Left colon (tissue), 2 donors: ENCODE measurements around the gene CTAG1A. TPM values are rescaled to one million over a fixed set of nuclear protein-coding genes. Genes with fewer than 3 reads are reported as not detected.
A peak's percentile ranks its signal among the peaks of the same experiment; 100 is the strongest.
"Not testable (repeated sequence)": the region's sequence is repeated elsewhere in the genome, so short reads cannot be mapped to it uniquely, and the experiment has no call there.

Experiments used
- ATAC-seq: fragments of 200-7000 bp; cut with Tn5 transposase; one replicate; pipeline ENCODE4 v1.9.1; 2020; ENCODE audit warnings: mild to moderate bottlenecking, moderate library complexity
- DNase-seq, 2 donors: peaks; one replicate each; pipeline ENCODE4 v3.0.0-alpha.2; 2020
- intact Hi-C, 2 donors: fragments of 100-400 bp; cut with DNase I in 1 of 2; cut with micrococcal nuclease in 1 of 2; formaldehyde crosslinking; loops; one replicate each; pipeline versions ENCODE4 v1.11.2 to v1.14.0; 2022; cut with DNase I, micrococcal nuclease
- long read RNA-seq: library from polyadenylated mRNA; unstranded; transcript quantifications from one replicate; pipeline ENCODE4 v2.0.0, GENCODE V29; 2021
- total RNA-seq, 2 donors: library from RNA; stranded (reverse); fragmentation: NEBNext Ultra II Directional; extraction: Animal tissue kit (Norgen Biotek cat#: 25700); gene quantifications; one replicate each; pipeline ENCODE4 v1.2.1, GENCODE V29; 2021
- donor health status: DM: no; HTN: no; CAD: no.
- donor health status: DM: yes; HTN: yes; CAD: no.

The CTAG1A gene
- not detected for total RNA-seq
- long read RNA-seq: 0 reads

- DNase-seq, intact Hi-C loops, ATAC-seq: not testable (repeated sequence)
These were observed at the start of gene CTAG1A for GRCh38 chrX:154584585-154585183. CTAG1A (plus strand) TSS chrX:154585133; CDS start chrX:154585207, 74 bp downstream.

- intact Hi-C loops: no loop called here
- ATAC-seq (no peak), DNase-seq (no peak)
These were observed 49.0 kb upstream of the CTAG1A start for GRCh38 chrX:154535892-154536291.

GRCh38 chrX:154539077-154539476 is 45.9 kb upstream of the CTAG1A start:
- DNase-seq: no peak
- no peak for ATAC-seq
- intact Hi-C loops: no loop called here

- DNase-seq, ATAC-seq, intact Hi-C loops: not testable (repeated sequence)
These were observed 44.6 kb upstream of the CTAG1A start for GRCh38 chrX:154540365-154540764.

GRCh38 chrX:154540897-154541535 is 43.9 kb upstream of the CTAG1A start:
- no peak for DNase-seq
- ATAC-seq: no peak
- intact Hi-C loops: no loop called here

GRCh38 chrX:154541589-154541895 is 43.4 kb upstream of the CTAG1A start:
- ATAC-seq (no peak), DNase-seq (no peak)
- intact Hi-C loops: no loop called here

GRCh38 chrX:154541896-154542722 is 42.8 kb upstream of the CTAG1A start:
- no peak for ATAC-seq
- peak in 1 of 2 donors; percentile 50 for DNase-seq
- intact Hi-C loops: no loop called here

- ATAC-seq (no peak), DNase-seq (no peak)
- intact Hi-C loops: no loop called here
These were observed 42.1 kb upstream of the CTAG1A start for GRCh38 chrX:154542723-154543424.

- DNase-seq: no peak
- intact Hi-C loops: no loop called here
- ATAC-seq: no peak
These were observed 39.2 kb upstream of the CTAG1A start for GRCh38 chrX:154545673-154546274.

GRCh38 chrX:154546354-154547244 is 38.3 kb upstream of the CTAG1A start, which contains the start of gene G6PD:
G6PD (minus strand) TSS chrX:154546846; CDS start chrX:154546155, 691 bp downstream.
- intact Hi-C loops: no loop called here
- peak in 1 of 2 donors; percentile 80 for DNase-seq

GRCh38 chrX:154547245-154548027 is 37.5 kb upstream of the CTAG1A start, which contains the start of gene IKBKG:
IKBKG (plus strand) TSS chrX:154547620; CDS start chrX:154552003, 4,383 bp downstream.
- intact Hi-C loops: no loop called here
- ATAC-seq (peak; percentile 90), DNase-seq (peak; percentile 88 to 92)

More at GRCh38 chrX:154546354-154547244, 38.3 kb upstream of the CTAG1A start, which contains the start of gene G6PD:
- peak; percentile 79 for ATAC-seq

- intact Hi-C loops: no loop called here
- DNase-seq (no peak), ATAC-seq (no peak)
These were observed 37.0 kb upstream of the CTAG1A start for GRCh38 chrX:154548028-154548316.

GRCh38 chrX:154549766-154550165 is 35.2 kb upstream of the CTAG1A start:
- ATAC-seq (no peak), DNase-seq (no peak)
- intact Hi-C loops: no loop called here

GRCh38 chrX:154552112-154552806 is 32.7 kb upstream of the CTAG1A start:
- ATAC-seq, intact Hi-C loops, DNase-seq: not testable (repeated sequence)

- intact Hi-C loops, DNase-seq, ATAC-seq: not testable (repeated sequence)
These were observed 26.8 kb upstream of the CTAG1A start for GRCh38 chrX:154558060-154558690.

GRCh38 chrX:154558896-154559295 is 26.0 kb upstream of the CTAG1A start:
- DNase-seq, ATAC-seq, intact Hi-C loops: not testable (repeated sequence)
